GM21576 (cell line): ENCODE data around the gene MAPKAPK2.
"Not testable (repeated sequence)": the region's sequence is repeated elsewhere in the genome, so short reads cannot be mapped to it uniquely, and the experiment has no call there.

Experiments used
- ATAC-seq: cut with Tn5 transposase; IDR thresholded peaks from one replicate; pipeline ENCODE4 v1.9.1; 2021; ENCODE audit warnings: mild to moderate bottlenecking, moderate library complexity; ENCODE audit not compliant: unreplicated experiment

Gene MAPKAPK2

DNA sequence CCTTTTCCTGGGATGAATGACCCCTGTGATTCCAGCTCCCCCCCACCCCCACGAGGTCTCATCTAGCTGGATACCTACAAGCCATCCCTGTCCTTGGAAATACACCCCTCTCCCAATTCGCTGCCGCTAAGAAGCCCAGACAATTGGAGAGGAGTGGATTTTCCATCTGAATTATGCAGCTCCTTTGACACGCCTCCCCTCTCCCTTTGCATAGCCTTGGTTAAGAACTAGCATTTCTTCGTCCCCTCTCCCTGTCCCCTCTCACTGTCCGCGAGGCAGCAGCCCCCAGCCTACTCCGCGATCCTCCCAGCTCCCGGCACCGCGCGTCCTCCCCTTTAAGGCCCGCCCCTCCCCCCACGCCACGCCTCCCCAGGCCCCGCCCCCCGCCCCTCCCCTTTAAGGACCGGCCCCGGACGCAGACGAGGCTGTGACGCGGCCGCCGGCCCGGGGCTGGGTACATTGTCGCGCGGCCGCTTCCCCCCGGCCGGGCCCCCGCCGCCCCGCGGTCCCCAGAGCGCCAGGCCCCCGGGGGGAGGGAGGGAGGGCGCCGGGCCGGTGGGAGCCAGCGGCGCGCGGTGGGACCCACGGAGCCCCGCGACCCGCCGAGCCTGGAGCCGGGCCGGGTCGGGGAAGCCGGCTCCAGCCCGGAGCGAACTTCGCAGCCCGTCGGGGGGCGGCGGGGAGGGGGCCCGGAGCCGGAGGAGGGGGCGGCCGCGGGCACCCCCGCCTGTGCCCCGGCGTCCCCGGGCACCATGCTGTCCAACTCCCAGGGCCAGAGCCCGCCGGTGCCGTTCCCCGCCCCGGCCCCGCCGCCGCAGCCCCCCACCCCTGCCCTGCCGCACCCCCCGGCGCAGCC lies at the start of gene MAPKAPK2:
TSS of gene MAPKAPK2 (plus strand) at position 428 of the 856 bp plus-strand sequence. CDS start at position 753, 325 bp downstream.
- no peak for ATAC-seq

DNA sequence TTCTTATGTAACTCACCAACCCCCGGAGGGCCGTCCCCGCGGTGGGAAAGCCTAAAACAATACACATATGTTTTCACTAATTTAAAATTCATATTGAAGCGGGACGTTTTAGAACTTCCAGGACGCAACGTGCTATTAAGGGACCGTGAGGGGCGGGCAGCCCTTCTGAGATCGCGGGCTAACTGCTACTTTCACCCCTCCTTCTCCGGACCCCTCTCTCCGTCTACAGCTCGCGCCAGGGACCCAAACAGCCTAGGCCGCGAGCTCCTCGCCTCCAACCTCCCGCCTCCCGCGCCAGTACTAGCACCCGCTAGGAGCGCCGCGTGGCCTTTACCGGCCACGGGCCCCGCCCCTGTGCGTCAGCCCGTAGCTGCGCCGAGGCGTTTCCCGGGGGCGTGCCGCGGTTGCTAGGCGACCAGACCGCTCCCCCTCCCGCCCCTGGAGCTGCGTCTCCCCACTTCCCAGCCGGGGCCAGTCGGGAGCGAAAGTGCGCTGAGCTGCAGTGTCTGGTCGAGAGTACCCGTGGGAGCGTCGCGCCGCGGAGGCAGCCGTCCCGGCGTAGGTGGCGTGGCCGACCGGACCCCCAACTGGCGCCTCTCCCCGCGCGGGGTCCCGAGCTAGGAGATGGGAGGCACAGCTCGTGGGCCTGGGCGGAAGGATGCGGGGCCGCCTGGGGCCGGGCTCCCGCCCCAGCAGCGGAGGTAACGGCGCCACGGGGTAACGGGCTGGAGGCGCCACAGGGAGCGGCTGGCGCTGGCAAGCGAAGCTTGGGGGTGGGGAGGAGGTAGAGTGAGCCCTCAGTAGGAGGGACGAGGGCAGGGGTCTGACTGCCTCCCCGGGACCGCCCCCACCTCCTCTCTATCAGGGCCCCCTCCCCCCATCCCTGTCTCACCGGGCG lies 49.4 kb upstream of the MAPKAPK2 start, which contains the start of gene DYRK3:
TSS of gene DYRK3 (plus strand) at position 457 of the 898 bp plus-strand sequence. CDS start at position 625, 168 bp downstream.
- peak; percentile 91 for ATAC-seq

DNA sequence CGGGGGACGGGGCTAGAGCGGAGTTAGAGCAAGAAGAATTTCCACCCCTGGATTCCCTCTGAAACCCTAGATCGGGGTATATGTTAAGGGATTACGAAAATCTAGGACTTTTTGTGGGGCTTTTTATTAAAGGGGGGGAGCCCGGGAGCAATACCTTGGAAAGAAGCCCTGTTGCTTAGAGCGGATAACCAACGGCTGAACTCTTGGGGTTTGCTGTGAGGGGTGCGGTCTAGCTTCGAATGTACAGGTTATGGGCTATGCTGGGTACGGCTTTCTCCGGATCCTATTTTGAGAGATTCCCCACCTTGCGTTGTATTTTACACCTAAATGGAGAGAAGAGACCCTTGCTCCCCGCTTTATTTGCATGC lies 48.7 kb upstream of the MAPKAPK2 start:
- no peak for ATAC-seq

DNA sequence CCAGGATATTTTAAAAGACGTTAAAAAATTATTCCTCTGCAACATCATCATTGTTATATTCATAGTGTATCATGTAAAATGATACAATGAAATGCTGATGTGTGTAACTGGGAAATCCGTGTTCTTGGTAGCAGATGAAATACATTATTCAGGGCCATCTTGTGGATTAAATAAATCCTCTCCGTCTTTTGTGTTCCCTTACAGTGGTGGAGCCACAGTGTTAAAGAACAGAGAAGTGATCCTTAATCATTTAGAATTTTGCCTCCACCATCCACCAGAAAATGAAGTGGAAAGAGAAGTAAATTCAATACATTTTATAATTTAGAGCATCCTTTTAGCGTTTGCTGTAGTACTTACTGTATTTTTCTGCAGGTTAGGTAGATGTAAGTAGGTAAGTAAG lies 48.0 kb upstream of the MAPKAPK2 start:
- ATAC-seq: no peak

DNA sequence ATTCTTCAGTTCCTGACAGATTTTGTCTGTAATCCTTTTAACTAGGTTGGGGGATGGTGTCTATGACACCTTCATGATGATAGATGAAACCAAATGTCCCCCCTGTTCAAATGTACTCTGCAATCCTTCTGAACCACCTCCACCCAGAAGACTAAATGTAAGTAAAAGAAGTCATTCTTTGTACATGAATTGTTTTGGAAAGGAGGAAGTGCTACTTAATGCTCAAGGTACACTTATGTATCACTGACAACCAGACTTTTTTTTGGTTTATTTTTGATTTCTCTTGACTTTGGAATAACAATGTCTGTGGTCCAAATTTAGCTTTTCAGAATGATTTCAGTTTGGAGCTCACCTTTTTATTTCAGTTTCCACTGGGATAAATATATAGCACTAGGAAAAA lies 47.1 kb upstream of the MAPKAPK2 start:
- no peak for ATAC-seq

DNA sequence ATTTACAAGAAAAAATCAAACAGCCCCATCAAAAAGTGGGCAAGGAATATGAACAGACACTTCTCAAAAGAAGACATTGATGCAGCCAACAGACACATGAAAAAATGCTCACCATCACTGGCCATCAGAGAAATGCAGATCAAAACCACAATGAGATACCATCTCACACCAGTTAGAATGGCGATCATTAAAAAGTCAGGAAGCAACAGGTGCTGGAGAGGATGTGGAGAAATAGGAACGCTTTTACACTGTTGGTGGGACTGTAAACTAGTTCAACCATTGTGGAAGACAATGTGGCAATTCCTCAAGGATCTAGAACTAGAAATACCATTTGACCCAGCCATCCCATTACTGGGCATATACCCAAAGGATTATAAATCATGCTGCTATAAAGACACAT lies 42.6 kb upstream of the MAPKAPK2 start:
- not testable (repeated sequence) for ATAC-seq

DNA sequence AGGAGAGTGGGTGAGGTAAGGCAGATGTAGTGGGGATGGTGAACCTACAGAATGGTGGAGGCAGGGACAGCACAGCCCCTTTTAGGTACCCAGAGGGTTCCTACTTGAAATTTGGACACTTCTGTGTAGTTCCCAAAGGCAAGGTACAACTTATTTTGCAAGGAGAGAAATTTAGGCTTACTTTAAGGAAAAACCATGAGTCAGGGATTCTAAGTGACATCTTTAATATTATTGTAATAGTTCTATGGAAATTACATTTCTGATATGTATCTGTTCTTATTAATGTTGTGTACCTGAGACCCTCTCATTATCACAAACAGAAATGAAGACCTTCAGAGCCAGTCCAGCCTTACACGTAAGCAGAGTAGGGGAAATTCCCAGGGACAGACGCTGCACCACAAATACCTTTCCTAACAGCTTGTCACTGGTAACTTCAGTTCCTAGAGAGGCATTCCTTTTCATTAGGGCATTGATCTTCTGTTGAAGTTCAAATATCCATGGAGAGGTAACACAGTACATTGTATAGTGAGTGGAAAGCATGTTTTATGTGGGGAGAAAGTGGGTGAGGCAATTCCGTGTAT lies 41.5 kb upstream of the MAPKAPK2 start:
- ATAC-seq: no peak

DNA sequence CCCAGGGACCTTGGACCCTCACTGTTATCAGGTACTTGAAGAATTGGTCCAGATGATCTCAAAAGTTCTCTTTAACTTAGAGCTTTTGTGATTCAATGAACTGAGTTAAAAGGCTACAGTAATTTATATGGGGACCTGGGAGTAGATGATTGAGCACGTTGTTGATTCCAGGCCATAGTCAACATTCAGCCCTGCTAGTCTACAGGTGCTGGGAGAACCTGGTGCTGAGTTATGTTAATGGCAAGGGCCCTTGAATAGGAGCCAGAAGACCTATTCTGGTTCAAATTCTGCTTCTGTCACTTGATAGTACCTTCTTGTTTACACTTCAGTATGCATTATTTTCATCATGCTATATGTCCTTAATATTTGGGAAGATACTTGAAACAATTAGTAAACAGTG lies 38.2 kb upstream of the MAPKAPK2 start:
- ATAC-seq: no peak

DNA sequence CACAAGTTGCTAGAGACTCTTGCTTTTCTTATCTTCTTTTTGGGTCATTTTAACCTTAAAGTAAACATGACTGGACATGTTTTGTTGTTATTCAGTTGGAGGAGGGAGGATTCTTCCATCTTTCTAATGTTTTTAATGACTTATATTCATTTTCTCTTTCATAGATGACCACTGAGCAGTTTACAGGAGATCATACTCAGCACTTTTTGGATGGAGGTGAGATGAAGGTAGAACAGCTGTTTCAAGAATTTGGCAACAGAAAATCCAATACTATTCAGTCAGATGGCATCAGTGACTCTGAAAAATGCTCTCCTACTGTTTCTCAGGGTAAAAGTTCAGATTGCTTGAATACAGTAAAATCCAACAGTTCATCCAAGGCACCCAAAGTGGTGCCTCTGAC lies 37.5 kb upstream of the MAPKAPK2 start:
- ATAC-seq: no peak

DNA sequence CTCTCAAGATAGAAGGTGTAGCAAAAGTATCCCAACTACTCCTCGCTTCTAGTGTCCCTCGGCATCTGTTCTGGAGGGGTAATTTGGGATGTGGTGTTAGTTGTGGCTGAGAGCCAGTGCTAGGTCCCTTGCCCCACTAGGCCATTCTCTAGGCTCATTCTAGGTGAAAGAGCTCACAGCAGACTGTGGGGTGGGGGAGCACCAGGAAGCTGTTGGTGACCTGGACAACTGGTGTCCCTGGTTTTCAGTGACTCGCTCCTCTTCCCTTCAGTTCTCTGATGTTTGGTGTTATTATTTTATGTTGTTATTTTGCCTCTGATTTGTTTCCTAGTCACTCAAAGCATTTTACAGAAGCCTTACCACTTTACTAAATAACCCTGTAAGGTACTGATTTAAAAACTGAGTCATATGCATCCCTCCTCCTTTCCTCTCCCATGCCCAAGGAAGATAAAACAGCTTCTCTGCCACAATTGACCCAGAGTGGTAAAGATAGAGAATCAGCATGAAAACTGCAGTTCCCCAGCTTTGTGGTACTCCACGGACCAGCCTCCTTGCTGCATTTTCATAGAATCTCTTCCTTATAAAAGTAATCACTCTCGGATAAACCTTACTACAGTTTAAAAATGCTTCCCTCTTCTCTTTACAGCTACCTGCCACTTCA lies 35.3 kb upstream of the MAPKAPK2 start:
- ATAC-seq: no peak

DNA sequence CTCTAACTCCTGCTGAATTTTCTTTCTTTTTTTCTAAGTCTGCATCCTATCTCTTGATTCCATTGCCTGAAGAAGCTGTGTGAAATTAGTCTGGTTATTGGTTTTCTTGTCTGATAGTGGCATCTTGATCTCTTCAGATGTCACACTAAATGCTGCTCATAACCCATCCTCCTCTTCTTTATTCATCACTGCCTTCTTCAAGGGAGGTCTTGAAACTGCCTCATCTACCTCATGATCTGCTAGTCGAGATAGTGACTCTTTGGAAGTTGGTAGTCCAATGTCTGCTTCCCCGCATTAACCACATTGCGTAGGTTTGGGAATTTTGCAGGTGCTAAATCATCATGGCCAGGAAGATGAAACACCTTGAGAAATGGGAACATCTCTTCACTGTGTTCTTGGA lies 33.7 kb upstream of the MAPKAPK2 start:
- ATAC-seq: no peak

DNA sequence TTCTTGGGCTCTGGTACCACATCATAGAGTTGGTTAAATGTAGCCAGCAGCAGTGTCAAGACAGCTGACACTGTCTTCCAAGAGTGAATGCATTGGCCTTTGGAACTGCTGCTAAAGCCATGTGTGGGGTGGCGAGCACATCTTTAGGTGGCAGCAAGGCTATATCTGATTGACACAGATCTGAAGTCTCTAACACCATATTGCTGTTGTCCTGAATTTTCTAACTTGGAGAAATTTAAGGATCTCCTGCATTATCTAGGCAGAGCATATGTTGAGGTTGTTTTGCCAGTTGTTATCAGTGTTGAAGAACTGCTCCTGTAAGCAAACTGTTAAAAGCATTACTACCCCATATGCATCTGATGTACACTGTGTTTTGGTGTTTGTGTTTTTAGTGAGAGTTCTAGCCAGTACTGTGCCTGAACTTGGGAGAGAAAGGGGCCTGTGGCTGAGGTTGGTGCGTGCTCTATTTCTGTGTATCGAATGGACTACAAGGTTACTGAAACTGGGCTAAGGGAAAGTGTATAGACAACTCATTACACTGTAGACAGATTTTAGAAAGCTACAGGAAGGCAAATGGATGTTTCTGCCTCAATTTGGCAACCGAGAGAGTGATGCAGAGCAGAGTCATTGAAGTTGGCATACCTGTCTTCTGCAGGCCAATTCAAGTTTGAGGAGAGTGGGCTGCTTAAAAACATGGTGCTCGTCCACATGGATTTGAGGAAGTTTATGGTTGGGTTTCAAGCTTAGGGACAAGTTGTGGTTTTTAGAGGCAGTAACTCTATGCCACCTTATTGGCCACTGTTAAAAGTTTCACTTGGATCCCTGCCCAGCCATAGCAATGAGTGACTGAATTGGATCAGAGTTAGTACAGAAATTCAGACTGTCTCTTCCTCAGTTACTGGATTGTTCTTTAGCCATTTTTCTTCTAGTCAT lies 32.5 kb upstream of the MAPKAPK2 start:
- ATAC-seq: no peak

DNA sequence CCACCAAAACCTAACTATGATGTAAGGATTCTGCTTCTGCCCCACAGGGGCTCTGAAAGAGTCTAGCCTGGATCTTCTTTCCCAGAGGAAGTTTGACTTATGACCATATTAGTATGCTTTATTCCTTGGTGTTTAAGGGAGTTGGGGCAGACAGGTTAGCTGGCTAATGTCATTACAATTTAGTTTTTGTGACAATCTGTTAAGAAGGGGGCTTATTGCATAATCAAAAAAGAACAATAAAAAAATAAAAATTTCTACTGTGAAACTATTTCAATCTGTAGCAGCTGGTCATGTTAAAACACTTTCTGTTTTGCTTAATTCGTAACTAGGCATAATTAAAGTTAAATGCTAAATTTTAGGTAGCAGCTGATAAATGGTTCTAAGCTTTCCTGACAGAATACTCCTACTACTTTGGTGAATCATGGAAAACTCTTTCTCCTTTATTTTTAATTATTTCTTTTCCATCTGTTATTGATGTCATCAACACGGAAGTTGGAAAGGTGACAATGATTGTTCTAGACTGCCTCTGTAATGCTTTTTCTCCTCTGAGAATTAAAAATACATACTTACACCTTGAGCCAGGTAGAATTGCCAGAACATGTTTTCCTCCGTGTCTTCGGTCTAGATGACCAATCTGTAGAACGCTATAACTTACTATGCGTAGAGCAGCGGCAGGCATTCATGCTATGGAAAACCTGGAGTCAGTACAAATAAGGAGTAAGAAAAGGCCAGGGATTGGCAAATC lies 30.8 kb upstream of the MAPKAPK2 start:
- no peak for ATAC-seq

DNA sequence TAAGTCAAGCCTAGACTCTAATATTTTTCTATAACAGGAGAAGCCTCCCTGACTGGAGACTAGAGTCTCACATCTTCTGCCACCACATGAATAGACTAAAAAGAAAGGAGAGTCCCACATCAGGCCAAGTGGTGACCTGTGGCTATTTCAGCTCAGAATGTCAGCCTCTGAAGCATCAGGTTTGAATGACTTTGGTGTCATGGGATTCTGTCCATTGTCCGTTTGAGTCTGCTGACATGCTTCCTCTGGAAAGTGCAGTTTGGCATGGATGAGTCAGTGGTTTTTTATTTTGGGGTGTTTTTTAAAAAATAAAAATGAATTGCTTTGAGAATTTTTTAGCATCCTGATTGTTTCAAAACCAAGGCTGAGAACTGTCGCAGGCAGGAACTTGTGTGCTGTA lies 29.9 kb upstream of the MAPKAPK2 start:
- no peak for ATAC-seq

DNA sequence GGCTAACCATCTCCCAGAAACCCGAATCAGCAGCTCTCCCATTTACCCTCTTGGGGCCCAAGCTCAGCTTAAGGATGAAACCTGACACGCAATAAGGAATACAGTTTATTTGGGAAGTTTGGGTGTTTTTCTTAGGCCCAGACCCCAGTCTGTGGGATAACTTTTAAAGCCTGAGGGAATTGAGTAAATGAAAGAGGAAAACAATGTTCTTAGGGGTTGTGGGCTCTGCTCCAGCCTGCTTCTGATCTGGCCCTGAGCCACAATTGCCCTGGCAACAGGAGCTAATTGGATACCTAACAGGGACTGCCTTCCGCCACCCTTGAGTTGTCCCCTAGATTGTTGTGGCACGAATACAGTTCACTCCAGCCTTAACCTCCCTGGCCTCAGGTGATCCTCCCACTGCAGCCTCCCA lies 29.2 kb upstream of the MAPKAPK2 start:
- ATAC-seq: no peak

DNA sequence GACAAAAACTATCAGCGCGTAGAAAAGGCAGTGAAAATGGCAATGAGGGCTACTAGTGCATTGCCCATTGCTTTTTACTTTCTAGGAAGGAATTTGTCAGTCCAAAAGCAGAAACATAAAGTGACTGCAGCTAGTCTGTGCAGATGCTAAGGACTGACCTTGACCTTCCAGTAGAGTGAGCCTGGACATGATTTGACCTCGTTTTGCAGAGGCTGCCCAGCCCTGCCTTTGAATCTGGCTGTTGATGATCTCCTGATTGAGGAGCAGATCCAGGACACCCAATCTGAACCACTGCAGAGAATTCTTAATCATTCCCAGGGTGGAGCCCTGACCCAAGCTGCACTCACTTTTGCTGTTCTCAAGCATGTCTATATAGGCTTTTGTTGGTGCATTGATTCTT lies 27.8 kb upstream of the MAPKAPK2 start:
- ATAC-seq: no peak

DNA sequence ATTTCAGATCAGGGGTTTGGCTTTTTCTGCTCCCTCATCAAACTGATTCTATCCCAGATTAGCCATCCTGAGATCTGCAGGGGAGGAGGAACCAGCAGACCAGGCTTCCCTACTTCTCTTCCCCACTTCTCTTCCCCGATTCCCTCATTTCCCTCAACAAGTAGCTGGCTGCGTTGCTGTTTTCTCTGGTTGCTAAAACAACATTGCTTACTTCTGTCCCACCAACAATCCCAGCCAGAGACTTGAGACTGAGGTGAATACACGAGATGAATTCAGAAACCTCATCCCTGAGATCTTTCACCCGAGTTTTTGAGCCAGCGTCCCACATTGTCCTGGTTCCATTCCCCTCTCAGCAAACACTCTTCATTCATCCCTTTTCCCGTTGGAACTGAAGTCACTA lies 27.0 kb upstream of the MAPKAPK2 start:
- no peak for ATAC-seq

DNA sequence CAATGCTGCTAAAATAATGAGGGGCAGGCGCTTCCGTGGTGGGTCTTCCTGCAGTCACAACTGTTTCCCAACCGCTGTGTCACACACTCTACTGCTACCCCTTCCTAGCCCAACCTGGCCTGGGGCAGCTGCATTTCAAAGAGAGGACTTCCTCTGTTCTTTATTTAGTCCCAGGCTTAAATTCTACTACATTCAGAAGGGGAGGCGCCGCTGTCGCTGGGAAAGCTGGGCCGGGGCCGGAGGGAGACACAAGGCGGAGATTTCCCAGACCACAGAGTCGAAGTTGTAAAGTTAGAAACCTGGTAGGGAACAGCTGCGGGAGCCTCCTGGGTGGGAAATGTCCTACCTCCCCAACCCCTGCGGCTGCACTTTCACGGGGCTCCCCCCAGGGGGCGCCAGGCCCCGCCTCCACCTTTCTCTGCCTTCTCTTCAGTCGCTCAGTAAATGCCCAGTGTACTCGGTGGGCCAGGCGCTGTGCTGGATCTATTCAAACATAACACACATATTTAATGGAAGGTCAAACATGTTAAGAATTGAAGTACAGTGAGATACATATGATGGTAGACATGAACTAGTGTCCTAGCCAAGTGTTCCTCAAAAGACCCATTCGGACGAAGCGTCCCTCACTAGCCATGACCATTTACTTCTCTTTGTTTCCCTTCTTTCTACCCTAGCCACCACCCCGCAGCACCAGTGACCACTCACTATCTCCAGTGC lies 26.3 kb upstream of the MAPKAPK2 start:
- peak; percentile 84 for ATAC-seq

DNA sequence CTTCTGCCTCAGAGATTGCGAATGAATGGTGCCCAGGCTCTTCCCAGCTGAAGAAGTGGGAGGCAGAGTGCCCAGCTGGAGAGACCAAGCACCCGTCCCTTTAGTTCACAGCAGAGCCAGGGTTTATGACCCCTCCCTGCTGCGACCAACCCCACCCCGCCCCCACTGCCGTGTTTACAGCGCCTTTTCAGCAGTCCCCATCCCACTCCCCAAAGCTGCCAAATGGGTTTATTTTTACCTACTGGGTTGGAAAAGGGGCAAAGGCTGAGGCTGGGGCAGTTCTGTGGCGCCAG lies 25.8 kb upstream of the MAPKAPK2 start:
- no peak for ATAC-seq
